Ovary (tissue), 9 donors: ENCODE data around the gene TNFRSF6B. TPM values are rescaled to one million over a fixed set of nuclear protein-coding genes. Genes with fewer than 3 reads are reported as not detected.

ENCODE experiments used
- DNase-seq, 5 donors: peaks; one replicate each; pipeline ENCODE4 v3.0.0-alpha.2; 2019 to 2020
- H3K27ac ChIP-seq, 2 donors: fragments of 200-600 bp; one replicate each; pipeline versions ENCODE4 v1.5.1 to v1.8.0; 2019 to 2022
- H3K27me3 ChIP-seq: fragments of 200-600 bp; one replicate; pipeline ENCODE4 v1.8.0; 2022
- H3K36me3 ChIP-seq: fragments of 200-600 bp; sonication (generic); one replicate; pipeline ENCODE4 v1.5.1; 2019
- H3K4me1 ChIP-seq: one replicate; pipeline ENCODE4 v1.8.1; 2013; ENCODE audit warnings: mild to moderate bottlenecking, moderate library complexity; ENCODE audit not compliant: insufficient read depth
- H3K4me3 ChIP-seq: fragments of 200-600 bp; sonication (generic); one replicate; pipeline ENCODE4 v1.5.1; 2017
- H3K9me3 ChIP-seq, 2 donors: fragments of 200-600 bp in 1 of 2; sonication (generic) in 1 of 2; one replicate each; pipeline versions ENCODE4 v1.5.1 to v1.8.1; 2013 to 2019; ENCODE audit warnings: mild to moderate bottlenecking in 1 of 2, moderate library complexity in 1 of 2
- CTCF ChIP-seq, 3 donors: fragments of 450-650 bp in 2 of 3; fragments of 200-600 bp in 1 of 3; IDR thresholded peaks; one replicate each; pipeline versions ENCODE4 v1.5.1 to v1.8.0; 2016 to 2022; ENCODE audit warnings: antibody characterized with exemption in 3 of 3, mild to moderate bottlenecking in 1 of 3
- EP300 ChIP-seq: sonication (generic); formaldehyde crosslinking; IDR thresholded peaks from one replicate; pipeline ENCODE4 v1.6.1; 2017; ENCODE audit warnings: antibody characterized with exemption
- POLR2A ChIP-seq: fragments of 450-650 bp; IDR thresholded peaks from one replicate; pipeline ENCODE4 v1.6.1; 2017; ENCODE audit warnings: antibody characterized with exemption, mild to moderate bottlenecking, moderate library complexity
- WGBS, 3 donors: extraction: QIAGEN DNeasy Blood & Tissue Kit in 1 of 3; methylation state at CpG; one replicate each; pipeline versions ENCODE4 v1.1.5 to v1.1.7; 2013 to 2017; 5-methylcytosine and 5-hydroxymethylcytosine counted together
- intact Hi-C, 4 donors: fragments of 100-400 bp; cut with DNase I; formaldehyde crosslinking; loops; one replicate each; pipeline versions ENCODE4 v1.11.0 to v1.15.1; 2022 to 2023
- polyA plus RNA-seq, 2 donors: library from polyadenylated mRNA; stranded (reverse); fragments of 200-250 nt in 1 of 2; fragments of 350-450 nt in 1 of 2; fragmentation: Illumina TruSeq in 1 of 2; extraction: RNeasy Lipid Tissue Mini Kit (QIAGEN cat#74804) in 1 of 2; gene quantifications; one replicate each; pipeline ENCODE4 v1.2.3, GENCODE V29; 2013 to 2014
- total RNA-seq, 7 donors: library from RNA; depleted of rRNA in 2 of 7; stranded (reverse); fragments of >200 nt in 2 of 7; fragmentation: NEBNext Ultra II Directional in 3 of 7; extraction: Animal tissue kit (Norgen Biotek cat#: 25700) in 3 of 7; gene quantifications; one replicate each; pipeline versions ENCODE4 v1.1.0 to v1.2.4, GENCODE V29; 2016 to 2023
- donor health status: DM: no; HTN: no; CAD: no; lungs with moderate emphysema.
- donor health status: DM: no; HTN: no; CAD: no.
- donor health status: Bipolar disorder and iron deficiency.
- donor health status: DM: yes; HTN: yes; CAD: no.
- donor health status: DM: no; HTN: no; CAD: no.
- donor health status: DM: yes; HTN: yes; CAD: no.

TNFRSF6B gene
- total and polyA plus RNA-seq, 9 donors = 2.0 to 7.0 (median 4.2) TPM; not detected in 1

GRCh38 chr20:63672666-63673065 lies 23.8 kb upstream of the TNFRSF6B start:
- Histone ChIP-seq H3K36me3 (no peaks in the 10 kb centered on the region), H3K9me3 (no peaks in the 10 kb centered on the region), H3K27ac (no peak overlapping the region), H3K27me3 (no peaks in the 10 kb centered on the region), H3K4me3 (no peak overlapping the region), H3K4me1 (no peaks in the 10 kb centered on the region)
- intact Hi-C loops = no loop called here
- TF ChIP-seq POLR2A (no peak), CTCF (IDR thresholded peaks at IDR 0.05) (no peak), EP300 (no peak)
- 89 to 97% (median 92%) methylated on average over 10 of the region's 10 CpGs for WGBS, 3 donors
- no peak for DNase-seq

- no peak for DNase-seq
- intact Hi-C loops = no loop called here
- Histone ChIP-seq H3K27ac (no peak overlapping the region), H3K27me3 (no peaks in the 10 kb centered on the region), H3K36me3 (no peaks in the 10 kb centered on the region), H3K4me1 (no peaks in the 10 kb centered on the region), H3K9me3 (no peaks in the 10 kb centered on the region), H3K4me3 (no peak overlapping the region)
- TF ChIP-seq CTCF (IDR thresholded peaks at IDR 0.05) = no peak
- TF ChIP-seq POLR2A = no peak
- TF ChIP-seq EP300 = no peak
- 91 to 95% (median 95%) methylated on average over 13 to 14 of the region's 14 CpGs for WGBS, 3 donors
Observed at GRCh38 chr20:63673951-63674350, 22.5 kb upstream of the TNFRSF6B start.

- H3K27ac ChIP-seq = no peak overlapping the region
- H3K36me3 ChIP-seq = no peaks in the 10 kb centered on the region
- DNase-seq = no peak
- no peak for TF ChIP-seq POLR2A
- TF ChIP-seq CTCF (IDR thresholded peaks at IDR 0.05) = no peak
- no peaks in the 10 kb centered on the region for H3K9me3 ChIP-seq
- no peak overlapping the region for H3K4me3 ChIP-seq
- no peaks in the 10 kb centered on the region for H3K4me1 ChIP-seq
- 91 to 94% (median 94%) methylated on average over 20 of the region's 20 CpGs for WGBS, 3 donors
- intact Hi-C loops = no loop called here
- H3K27me3 ChIP-seq = no peaks in the 10 kb centered on the region
Observed at GRCh38 chr20:63675681-63676368, 20.6 kb upstream of the TNFRSF6B start.

GRCh38 chr20:63678071-63678470 lies 18.4 kb upstream of the TNFRSF6B start:
- 86 to 89% (median 88%) methylated on average over 13 of the region's 13 CpGs for WGBS, 3 donors
- intact Hi-C loops = no loop called here
- TF ChIP-seq EP300 (no peak), CTCF (IDR thresholded peaks at IDR 0.05) (no peak), POLR2A (no peak)
- Histone ChIP-seq H3K4me3 (no peak overlapping the region), H3K36me3 (no peaks in the 10 kb centered on the region), H3K9me3 (no peaks in the 10 kb centered on the region), H3K27ac (no peak overlapping the region), H3K27me3 (no peaks in the 10 kb centered on the region), H3K4me1 (no peaks in the 10 kb centered on the region)
- no peak for DNase-seq
